Omental fat pad (tissue), 4 donors: Measurements from ENCODE around the gene RIMBP2. TPM values are rescaled to one million over a fixed set of nuclear protein-coding genes. Genes with fewer than 3 reads are reported as not detected.

Source experiments
- ATAC-seq: fragments of 150-250 bp; one replicate; pipeline ENCODE4 v1.9.1; 2016; ENCODE audit warnings: mild to moderate bottlenecking, moderate library complexity; ENCODE audit not compliant: low FRiP score
- DNase-seq: peaks from one replicate; pipeline ENCODE4 v3.0.0-alpha.2; 2019; ENCODE audit warnings: low spot score
- total RNA-seq, 4 donors: library from RNA; depleted of rRNA; stranded (reverse); fragments of >200 nt; gene quantifications; one replicate each; pipeline ENCODE4 v1.1.0, GENCODE V29; 2016
- TF ChIP-seq, protein P1 (sequence below), 3 donors: fragments of 450-650 bp; IDR thresholded peaks; one replicate each; pipeline ENCODE4 v1.5.1; 2016 to 2017; ENCODE audit warnings: antibody characterized with exemption in 3 of 3, mild to moderate bottlenecking in 3 of 3, moderate library complexity in 2 of 3

Gene RIMBP2
- total RNA-seq, 4 donors from 2014 or later = 0.36 to 3.2 (median 1.6) TPM; not detected in 1

DNA sequence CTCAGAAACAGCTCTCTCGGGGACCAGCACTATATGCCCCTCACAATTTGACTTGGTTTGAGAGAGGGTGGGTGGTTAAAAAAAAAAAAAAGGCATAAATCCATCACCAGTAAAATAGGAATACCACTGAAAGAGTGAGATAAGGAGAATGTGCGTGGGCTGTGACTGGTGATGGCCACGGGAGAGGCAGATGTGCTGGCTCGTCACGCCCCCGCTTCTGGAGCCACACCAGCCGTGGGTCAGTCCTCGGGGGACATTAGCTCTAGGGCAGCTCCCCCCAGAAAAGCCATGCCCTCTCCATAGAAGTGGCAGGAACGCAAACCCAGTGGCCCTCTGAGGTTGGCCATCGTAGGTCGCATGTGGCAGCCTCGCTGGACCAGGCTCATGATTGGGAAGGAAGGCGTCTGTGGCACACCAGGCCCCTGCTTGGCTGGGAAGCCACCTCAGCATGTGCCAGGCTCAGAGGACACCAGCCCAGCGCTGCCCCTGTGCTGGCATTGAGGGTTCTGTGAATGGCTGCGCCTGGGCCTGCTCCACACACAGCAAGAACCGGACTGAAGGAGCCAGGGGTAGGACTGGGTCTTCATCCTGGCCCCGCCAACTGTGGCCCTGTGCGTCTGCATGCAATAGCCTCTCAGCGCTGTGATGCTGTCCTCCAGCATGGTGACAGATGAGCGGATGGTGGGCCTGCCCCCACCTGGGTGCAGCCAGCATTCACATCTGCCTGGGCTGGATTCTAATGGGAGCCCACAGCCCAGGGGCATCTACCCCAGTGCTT lies 267.9 kb downstream of the RIMBP2 start:
- TF ChIP-seq, protein P1, sequence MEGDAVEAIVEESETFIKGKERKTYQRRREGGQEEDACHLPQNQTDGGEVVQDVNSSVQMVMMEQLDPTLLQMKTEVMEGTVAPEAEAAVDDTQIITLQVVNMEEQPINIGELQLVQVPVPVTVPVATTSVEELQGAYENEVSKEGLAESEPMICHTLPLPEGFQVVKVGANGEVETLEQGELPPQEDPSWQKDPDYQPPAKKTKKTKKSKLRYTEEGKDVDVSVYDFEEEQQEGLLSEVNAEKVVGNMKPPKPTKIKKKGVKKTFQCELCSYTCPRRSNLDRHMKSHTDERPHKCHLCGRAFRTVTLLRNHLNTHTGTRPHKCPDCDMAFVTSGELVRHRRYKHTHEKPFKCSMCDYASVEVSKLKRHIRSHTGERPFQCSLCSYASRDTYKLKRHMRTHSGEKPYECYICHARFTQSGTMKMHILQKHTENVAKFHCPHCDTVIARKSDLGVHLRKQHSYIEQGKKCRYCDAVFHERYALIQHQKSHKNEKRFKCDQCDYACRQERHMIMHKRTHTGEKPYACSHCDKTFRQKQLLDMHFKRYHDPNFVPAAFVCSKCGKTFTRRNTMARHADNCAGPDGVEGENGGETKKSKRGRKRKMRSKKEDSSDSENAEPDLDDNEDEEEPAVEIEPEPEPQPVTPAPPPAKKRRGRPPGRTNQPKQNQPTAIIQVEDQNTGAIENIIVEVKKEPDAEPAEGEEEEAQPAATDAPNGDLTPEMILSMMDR (IDR thresholded peaks at IDR 0.05) = no peak
- ATAC-seq (no peak), DNase-seq (no peak)

DNA sequence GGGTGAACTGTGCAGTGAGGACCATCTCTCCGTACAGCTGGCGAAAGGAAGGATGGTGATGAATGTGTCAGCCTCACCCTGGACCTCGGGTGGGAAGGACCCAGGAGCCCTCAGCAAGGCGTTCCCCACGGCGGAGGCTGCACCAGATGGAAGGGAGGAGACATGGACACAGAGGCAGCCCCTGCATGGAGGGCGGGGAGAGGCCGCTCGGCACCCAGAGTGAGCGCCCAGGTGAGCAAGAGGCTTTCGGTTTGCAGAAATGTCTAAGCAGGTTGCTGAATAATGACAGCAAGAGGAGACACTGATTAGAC lies 268.5 kb downstream of the RIMBP2 start:
- no peak for DNase-seq
- TF ChIP-seq, protein P1 (IDR thresholded peaks at IDR 0.05) = no peak
- no peak for ATAC-seq

DNA sequence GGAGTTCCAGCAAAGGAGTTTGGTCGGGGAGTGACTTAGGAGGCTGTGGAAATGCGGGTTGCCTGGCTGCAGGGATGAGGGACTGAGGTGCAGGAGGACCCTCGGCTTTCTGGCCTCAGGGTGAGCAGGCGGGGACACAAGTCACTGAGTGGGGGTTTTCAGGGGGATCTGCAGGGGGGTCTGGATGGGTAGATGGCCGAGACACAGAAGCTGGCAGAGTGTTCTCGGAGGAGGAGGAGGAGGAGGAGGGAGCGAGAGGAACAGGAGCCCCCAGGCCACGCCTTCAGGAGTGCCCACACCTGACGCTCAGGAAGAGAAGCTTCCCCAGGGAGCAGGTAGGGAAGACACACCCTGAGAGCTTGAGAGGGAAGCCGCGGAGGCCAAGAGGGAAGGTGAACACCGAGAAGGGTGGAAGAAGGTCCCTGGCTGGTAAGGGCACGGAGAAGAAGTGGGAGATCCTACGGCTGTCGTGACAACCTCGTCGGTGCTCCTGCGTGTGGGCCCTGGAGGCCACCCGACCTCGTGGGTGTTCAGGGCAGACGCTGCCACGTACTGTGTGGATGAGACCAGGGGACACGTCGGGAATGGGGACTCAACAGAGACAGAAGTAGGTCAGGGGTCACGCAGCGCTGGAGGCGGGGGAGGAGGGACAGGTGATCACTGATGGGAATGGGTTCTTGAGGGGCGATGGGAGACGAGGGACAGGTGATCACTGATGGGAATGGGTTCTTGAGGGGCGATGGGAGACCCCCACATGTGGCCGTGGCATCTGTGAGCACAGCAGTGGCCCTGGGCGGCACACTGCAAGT lies 269.0 kb downstream of the RIMBP2 start:
- ATAC-seq = no peak
- DNase-seq = no peak
- TF ChIP-seq, protein P1 (IDR thresholded peaks at IDR 0.05) = no peak

DNA sequence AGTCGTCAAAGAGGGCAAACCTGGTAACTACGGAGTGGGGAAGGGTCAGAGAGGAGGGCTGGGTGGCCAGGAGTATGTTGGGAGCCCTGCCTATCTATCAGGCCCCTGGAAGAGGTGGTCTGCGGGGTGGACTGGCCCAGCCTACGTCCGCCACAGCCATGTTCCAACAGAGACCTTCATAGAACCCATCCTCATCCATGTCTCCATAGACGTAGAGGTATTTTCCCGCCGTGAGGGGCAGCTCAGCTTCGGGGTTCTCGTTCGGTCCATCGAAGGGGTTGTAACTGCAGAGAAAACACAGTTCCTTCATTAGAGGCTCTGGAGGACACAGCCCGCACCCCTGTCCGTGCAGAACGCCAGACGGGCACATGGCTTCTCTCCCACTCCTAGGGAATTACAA lies 271.1 kb downstream of the RIMBP2 start:
- ATAC-seq = no peak
- no peak for DNase-seq
- TF ChIP-seq, protein P1 (IDR thresholded peaks at IDR 0.05) = no peak

DNA sequence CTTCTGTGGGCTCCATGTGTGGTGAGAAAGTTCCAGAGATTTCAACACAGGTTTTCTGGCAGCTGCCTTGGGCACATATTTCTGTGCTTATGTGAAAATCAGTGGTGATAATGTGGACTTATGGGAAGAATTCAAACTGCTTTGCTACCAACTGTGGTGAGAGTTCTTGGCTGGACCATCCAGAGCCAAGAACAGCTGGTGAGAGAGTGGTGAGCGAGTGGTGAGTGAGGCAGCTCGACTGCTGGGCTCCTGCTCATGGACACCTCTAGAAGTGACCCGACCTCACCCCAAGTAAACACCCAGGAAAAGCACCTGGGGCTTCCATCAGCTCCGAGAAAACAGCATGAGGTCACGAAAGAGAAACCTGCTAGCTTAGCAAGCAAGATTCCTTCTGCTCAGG lies 272.0 kb downstream of the RIMBP2 start:
- TF ChIP-seq, protein P1 (IDR thresholded peaks at IDR 0.05) = no peak
- DNase-seq (no peak), ATAC-seq (peak; percentile 38)

DNA sequence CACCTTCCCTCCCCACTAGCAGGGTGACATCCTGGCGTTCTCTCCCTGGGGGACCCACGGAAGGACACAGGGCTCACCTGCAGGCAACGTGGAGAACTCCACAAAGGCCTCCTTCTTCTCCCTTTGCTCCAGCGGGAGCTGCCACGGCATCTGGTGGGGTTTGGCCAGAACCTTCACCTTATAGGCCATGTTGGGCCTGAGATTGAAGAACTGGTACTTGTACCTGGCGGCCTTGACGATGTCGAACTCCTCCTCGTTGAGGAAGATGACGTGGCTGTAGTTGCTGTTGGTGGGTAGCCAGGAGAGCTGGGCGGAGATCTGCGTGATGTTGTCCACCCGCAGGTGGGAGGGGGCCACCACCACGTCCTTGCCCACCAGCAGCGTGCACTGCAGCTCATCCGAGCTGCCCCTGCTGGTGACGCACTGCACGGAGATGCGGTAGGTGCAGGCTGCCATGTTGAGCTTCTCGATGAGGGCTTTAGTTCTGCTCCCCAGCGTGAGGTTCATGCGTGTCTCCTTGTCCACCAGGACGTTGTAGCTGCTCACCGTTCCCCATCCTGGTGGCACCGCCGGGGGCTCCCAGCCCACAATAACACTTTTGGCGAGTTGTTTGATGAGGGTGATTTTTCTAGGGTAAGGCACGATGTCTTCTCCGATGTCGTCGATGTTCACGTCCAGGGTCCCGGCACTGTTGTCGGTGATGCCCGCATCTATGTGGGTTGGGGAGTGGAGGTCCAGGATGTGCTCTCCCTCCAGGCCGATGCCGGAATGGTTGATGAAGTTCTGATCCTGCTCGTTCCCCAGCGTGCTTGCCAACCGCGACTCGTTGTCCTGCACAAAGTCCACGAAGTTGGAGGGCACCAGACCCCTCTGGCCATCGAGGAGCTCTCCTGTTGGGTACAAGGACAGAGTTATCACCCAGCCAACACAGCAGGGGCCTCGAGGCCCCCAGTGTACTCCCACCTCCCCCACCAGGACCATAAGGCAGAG lies 274.0 kb downstream of the RIMBP2 start:
- TF ChIP-seq, protein P1 (IDR thresholded peaks at IDR 0.05) = no peak
- DNase-seq (no peak), ATAC-seq (peak; percentile 4)
